Progenitor cell of endocrine pancreas (in vitro differentiated cells): ENCODE results near the gene NCAPD3. TPM values are rescaled to one million over a fixed set of nuclear protein-coding genes. Genes with fewer than 3 reads are reported as not detected.

Experiments used
- DNase-seq: peaks from one replicate; pipeline ENCODE4 v3.0.0; 2021; ENCODE audit warnings: low spot score; ENCODE audit not compliant: unreplicated experiment
- H3K27ac Mint-ChIP-seq: 2 replicates; pipeline ENCODE4 v1.8.0; 2021; ENCODE audit warnings: mild to moderate bottlenecking, moderate library complexity, mixed read lengths
- H3K27me3 Mint-ChIP-seq: 2 replicates; pipeline ENCODE4 v1.8.0; 2021; ENCODE audit warnings: mixed read lengths
- H3K36me3 Mint-ChIP-seq: 2 replicates; pipeline ENCODE4 v1.8.0; 2022; ENCODE audit warnings: mixed read lengths; ENCODE audit not compliant: insufficient read depth
- H3K4me1 Mint-ChIP-seq: 2 replicates; pipeline ENCODE4 v1.8.0; 2021; ENCODE audit warnings: low read depth, mixed read lengths
- H3K4me3 Mint-ChIP-seq: 2 replicates; pipeline ENCODE4 v1.8.0; 2021; ENCODE audit warnings: low read depth, mild to moderate bottlenecking, moderate library complexity, mixed read lengths
- H3K9me3 Mint-ChIP-seq: 2 replicates; pipeline ENCODE4 v1.8.0; 2021; ENCODE audit warnings: low read depth, mixed read lengths
- CTCF ChIP-seq: fragments of 200-600 bp; sonication (generic); IDR thresholded peaks from one replicate; pipeline ENCODE4 v1.5.0; 2021; ENCODE audit warnings: antibody characterized with exemption, mild to moderate bottlenecking; ENCODE audit not compliant: unreplicated experiment
- total RNA-seq: library from RNA; stranded (reverse); gene quantifications from 2 replicates; pipeline ENCODE4 v1.2.1, GENCODE V29; 2021

NCAPD3 gene
- total RNA-seq, 1 donor from 2014 or later, result 30.0 TPM

- H3K4me1 Mint-ChIP-seq, result no peaks in the 10 kb centered on the region
- H3K36me3 Mint-ChIP-seq, result no peaks in the 10 kb centered on the region
- no peak overlapping the region for H3K4me3 Mint-ChIP-seq
- peaks cover 57% of the 10 kb centered on the region for H3K27me3 Mint-ChIP-seq
- H3K9me3 Mint-ChIP-seq, result no peaks in the 10 kb centered on the region
- peak; percentile 31 for TF ChIP-seq CTCF
- no peak for DNase-seq
- no peak overlapping the region for H3K27ac Mint-ChIP-seq
Observed at GRCh38 chr11:134270250-134270714, 46.5 kb upstream of the NCAPD3 start.

- Mint-ChIP-seq H3K4me1 (no peaks in the 10 kb centered on the region), H3K36me3 (peaks cover 1% of the 10 kb centered on the region), H3K27ac (no peak overlapping the region), H3K9me3 (no peaks in the 10 kb centered on the region), H3K4me3 (no peak overlapping the region), H3K27me3 (peaks cover 35% of the 10 kb centered on the region)
- DNase-seq, result no peak
- TF ChIP-seq CTCF, result no peak
Observed at GRCh38 chr11:134267966-134268365, 44.2 kb upstream of the NCAPD3 start.

- H3K36me3 Mint-ChIP-seq, result peaks cover 1% of the 10 kb centered on the region
- H3K27ac Mint-ChIP-seq, result no peak overlapping the region
- H3K4me3 Mint-ChIP-seq, result no peak overlapping the region
- DNase-seq, result no peak
- H3K9me3 Mint-ChIP-seq, result no peaks in the 10 kb centered on the region
- H3K4me1 Mint-ChIP-seq, result no peaks in the 10 kb centered on the region
- H3K27me3 Mint-ChIP-seq, result peaks cover 30% of the 10 kb centered on the region
- no peak for TF ChIP-seq CTCF
Observed at GRCh38 chr11:134267461-134267860, 43.7 kb upstream of the NCAPD3 start.

- H3K27me3 Mint-ChIP-seq, result peaks cover 26% of the 10 kb centered on the region
- TF ChIP-seq CTCF, result no peak
- no peaks in the 10 kb centered on the region for H3K9me3 Mint-ChIP-seq
- H3K4me1 Mint-ChIP-seq, result no peaks in the 10 kb centered on the region
- H3K36me3 Mint-ChIP-seq, result peaks cover 2% of the 10 kb centered on the region
- H3K27ac Mint-ChIP-seq, result no peak overlapping the region
- no peak overlapping the region for H3K4me3 Mint-ChIP-seq
- DNase-seq, result no peak
Observed at GRCh38 chr11:134266841-134267251, 43.1 kb upstream of the NCAPD3 start.

GRCh38 chr11:134266440-134266839 lies 42.7 kb upstream of the NCAPD3 start:
- no peak overlapping the region for H3K4me3 Mint-ChIP-seq
- peaks cover 2% of the 10 kb centered on the region for H3K36me3 Mint-ChIP-seq
- H3K27ac Mint-ChIP-seq, result no peak overlapping the region
- peaks cover 23% of the 10 kb centered on the region for H3K27me3 Mint-ChIP-seq
- no peak for TF ChIP-seq CTCF
- no peaks in the 10 kb centered on the region for H3K9me3 Mint-ChIP-seq
- H3K4me1 Mint-ChIP-seq, result no peaks in the 10 kb centered on the region
- no peak for DNase-seq
